ENCODE results near the gene SSTR4.

Gene SSTR4

DNA sequence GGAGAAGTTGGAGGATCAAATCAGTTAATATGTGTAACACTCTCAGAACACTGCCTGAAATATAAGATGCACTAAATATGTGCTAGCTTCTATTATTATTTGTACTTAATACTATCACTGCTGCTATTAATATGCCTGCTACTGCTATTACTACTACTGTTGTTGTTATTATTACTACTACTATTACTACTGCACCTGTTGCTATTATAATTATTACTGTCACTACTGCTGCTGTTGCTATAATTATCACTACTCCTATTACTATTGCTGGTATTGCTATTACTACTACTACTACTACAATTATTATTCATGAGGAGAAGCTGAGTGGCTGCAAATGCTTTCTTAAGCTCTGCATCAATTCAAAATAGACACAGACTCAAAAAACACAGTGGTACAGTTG is 16.7 kb upstream of the SSTR4 start:
- H3K27ac ChIP-seq = no peak overlapping the region
- TF ChIP-seq, protein P1, sequence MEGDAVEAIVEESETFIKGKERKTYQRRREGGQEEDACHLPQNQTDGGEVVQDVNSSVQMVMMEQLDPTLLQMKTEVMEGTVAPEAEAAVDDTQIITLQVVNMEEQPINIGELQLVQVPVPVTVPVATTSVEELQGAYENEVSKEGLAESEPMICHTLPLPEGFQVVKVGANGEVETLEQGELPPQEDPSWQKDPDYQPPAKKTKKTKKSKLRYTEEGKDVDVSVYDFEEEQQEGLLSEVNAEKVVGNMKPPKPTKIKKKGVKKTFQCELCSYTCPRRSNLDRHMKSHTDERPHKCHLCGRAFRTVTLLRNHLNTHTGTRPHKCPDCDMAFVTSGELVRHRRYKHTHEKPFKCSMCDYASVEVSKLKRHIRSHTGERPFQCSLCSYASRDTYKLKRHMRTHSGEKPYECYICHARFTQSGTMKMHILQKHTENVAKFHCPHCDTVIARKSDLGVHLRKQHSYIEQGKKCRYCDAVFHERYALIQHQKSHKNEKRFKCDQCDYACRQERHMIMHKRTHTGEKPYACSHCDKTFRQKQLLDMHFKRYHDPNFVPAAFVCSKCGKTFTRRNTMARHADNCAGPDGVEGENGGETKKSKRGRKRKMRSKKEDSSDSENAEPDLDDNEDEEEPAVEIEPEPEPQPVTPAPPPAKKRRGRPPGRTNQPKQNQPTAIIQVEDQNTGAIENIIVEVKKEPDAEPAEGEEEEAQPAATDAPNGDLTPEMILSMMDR (IDR thresholded peaks at IDR 0.05) = no peak
- no peak for TF ChIP-seq ZFX (IDR thresholded peaks at IDR 0.05; ENCODE audit: borderline replicate concordance)

DNA sequence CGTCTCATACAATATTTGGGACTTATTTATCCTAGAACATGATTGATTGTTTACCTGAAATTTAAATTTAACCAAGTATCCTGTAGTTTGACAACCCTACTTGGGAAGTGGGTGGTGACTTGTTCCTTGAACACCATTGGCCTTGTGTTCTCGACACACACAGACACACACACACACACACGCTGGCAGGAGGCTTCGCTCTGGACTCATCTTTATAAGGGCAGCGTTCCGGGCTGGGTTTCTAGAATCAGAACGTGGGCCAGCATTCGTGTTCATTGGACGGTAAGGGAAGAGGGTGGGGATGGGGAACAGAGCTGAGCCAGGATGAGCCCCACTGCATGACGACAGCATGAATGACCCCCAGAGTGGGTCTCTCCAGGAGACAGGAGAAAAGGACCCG is 16.2 kb upstream of the SSTR4 start:
- H3K27ac ChIP-seq = no peak overlapping the region
- TF ChIP-seq ZFX (IDR thresholded peaks at IDR 0.05; ENCODE audit: borderline replicate concordance) = no peak
- TF ChIP-seq, protein P1 (IDR thresholded peaks at IDR 0.05) = no peak

DNA sequence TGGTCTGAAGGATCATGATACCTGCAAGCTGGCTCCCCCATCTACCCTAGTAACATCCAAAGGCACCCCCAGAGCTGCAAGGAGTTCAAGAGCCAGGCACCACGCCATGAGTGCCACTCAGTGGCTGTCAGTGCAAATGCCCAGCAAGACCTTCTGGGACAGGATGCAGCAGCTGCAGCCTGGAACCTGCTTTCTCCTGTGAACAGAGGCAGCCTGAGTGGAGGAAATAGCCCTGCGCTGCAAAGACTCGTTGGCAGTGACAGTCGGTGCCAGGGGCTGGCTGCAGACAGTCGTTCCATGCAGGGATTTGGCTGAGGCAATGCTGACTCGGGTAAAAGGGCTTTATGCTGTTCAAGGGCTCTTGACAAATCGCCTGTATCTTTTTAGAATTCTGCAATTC is 15.7 kb upstream of the SSTR4 start:
- TF ChIP-seq, protein P1 (IDR thresholded peaks at IDR 0.05) = no peak
- TF ChIP-seq ZFX (IDR thresholded peaks at IDR 0.05; ENCODE audit: borderline replicate concordance) = no peak
- H3K27ac ChIP-seq = no peak overlapping the region

DNA sequence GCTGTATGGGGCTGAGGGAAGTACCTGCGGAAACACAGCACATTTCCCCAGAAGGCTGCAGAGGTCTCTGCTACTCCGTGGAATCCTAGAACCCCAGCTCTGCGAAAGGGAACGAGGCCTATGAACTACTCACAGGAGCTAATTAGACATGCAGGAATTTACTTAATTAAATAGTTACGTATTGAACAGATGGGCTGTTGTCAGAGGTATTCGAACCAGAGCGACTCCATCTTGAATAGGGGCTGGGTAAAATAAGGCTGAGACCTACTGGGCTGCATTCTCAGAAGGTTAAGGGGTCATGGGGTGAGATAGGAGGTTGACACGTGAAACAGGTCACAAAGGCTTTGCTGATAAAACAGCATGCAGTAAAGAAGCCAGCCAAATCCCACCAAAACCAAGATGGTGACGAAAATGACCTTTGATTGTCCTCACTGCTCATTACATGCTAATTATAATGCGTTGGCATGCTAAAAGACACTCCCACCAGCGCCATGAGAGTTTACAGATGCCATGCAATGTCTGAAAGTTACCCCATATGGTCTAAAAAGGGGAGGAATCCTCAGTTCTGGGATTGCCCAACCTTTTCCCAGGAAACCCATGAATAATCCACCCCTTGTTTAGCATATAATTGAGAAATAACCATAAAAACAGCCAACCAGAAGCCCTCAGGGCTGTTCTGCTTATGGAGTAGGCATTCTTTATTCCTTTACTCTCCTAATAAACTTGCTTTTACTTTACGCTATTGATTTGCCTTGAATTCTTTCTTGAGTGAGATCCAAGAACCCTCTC is 14.7 kb upstream of the SSTR4 start:
- no peak for TF ChIP-seq ZFX (IDR thresholded peaks at IDR 0.05; ENCODE audit: borderline replicate concordance)
- TF ChIP-seq, protein P1 (IDR thresholded peaks at IDR 0.05) = no peak
- H3K27ac ChIP-seq = no peak overlapping the region

DNA sequence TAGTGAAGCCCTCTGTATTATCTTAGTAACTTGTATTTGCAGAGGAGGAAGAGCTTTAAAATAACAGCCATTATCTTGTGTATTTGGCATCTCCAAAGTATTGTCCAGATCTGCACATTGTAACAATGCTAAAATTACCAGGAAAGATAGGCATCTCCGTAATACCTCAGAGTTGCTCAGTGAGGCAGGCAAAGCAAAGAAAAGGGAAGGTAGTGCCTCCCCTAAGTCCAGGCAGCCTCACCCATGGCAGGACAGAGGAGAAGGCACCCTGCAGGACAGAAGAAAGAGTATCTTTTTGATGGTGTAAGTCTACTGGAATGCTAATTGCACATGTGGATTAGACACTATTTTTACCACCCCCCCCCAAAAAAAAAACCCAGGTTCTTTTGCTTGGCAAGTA is 13.6 kb upstream of the SSTR4 start:
- no peak for TF ChIP-seq ZFX (IDR thresholded peaks at IDR 0.05; ENCODE audit: borderline replicate concordance)
- TF ChIP-seq, protein P1 (IDR thresholded peaks at IDR 0.05) = no peak
- H3K27ac ChIP-seq = no peak overlapping the region

DNA sequence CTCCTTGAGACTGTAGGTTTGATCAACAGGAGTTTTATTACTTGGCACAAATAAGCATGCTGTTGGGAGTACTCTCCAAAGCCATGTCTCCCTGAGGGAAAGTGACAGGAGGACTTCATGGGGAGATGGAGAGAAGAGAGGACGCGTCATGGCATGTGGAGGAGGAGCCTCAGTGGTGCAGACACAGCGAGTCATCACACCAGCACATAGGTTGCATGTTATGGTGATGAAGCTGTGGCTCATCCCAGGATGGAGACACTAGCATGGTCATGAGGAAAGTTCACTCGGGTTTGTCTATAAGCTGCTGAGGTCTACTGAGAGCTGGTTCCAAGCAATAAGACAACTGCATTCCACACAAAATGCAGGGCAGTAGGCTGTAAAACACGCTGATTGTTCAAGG is 13.2 kb upstream of the SSTR4 start:
- TF ChIP-seq, protein P1 (IDR thresholded peaks at IDR 0.05) = no peak
- no peak for TF ChIP-seq ZFX (IDR thresholded peaks at IDR 0.05; ENCODE audit: borderline replicate concordance)
- no peak overlapping the region for H3K27ac ChIP-seq

DNA sequence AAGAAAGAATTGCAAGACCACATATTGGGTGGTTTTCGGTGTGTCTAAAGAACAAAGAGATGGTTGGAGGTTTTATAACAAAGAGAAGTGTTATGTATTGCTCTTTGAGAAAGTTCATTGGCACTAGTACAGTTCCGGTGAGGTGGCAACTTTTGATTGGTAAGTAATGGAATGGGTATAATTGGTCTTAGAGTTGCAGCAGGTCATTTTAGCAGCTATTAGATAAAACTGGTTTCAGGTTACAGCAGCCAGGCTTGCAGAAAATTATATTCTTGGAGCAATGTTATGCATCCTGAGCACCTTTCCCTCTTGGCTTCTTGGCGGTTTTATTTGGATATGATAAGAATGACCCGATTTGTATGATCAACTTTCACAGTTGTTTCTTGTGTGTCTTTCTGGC is 12.3 kb upstream of the SSTR4 start:
- TF ChIP-seq ZFX (IDR thresholded peaks at IDR 0.05; ENCODE audit: borderline replicate concordance) = no peak
- TF ChIP-seq, protein P1 (IDR thresholded peaks at IDR 0.05) = no peak
- no peak overlapping the region for H3K27ac ChIP-seq
